GM12878 (cell line): ENCODE data around the gene HDX. TPM values are rescaled to one million over a fixed set of nuclear protein-coding genes. Genes with fewer than 3 reads are reported as not detected.
"Not testable (repeated sequence)": the region's sequence is repeated elsewhere in the genome, so short reads cannot be mapped to it uniquely, and the experiment has no call there.

Experiments used
- ATAC-seq: fragments of 200-7000 bp; cut with Tn5 transposase; 3 replicates; pipeline ENCODE4 v1.9.1; 2020; ENCODE audit warnings: mild to moderate bottlenecking, moderate library complexity
- BruUV-seq: library from RNA; stranded (reverse); fragments of 400-500 nt; replicated peaks from 2 replicates; lab custom pipeline; 2021; lab: Mats Ljungman, UMichigan
- CTCF ChIA-PET: fragments of 300-600 bp; sonication (Branson Sonifier 250); formaldehyde crosslinking; extraction: SDS; loops from one replicate; lab custom pipeline; 2021; ENCODE audit warnings: inconsistent platforms; lab: Yijun Ruan, JAX
- POLR2A ChIA-PET: fragments of 350-600 bp; formaldehyde crosslinking; extraction: SDS; loops from one replicate; lab custom pipeline; 2021; ENCODE audit warnings: inconsistent platforms; lab: Charles Lee
- RAD21 ChIA-PET: fragments of 300-600 bp; sonication (Branson Sonifier 250); formaldehyde crosslinking; loops from one replicate; lab custom pipeline; 2023; ENCODE audit warnings: antibody characterized with exemption; ENCODE audit not compliant: unreplicated experiment; lab: Charles Lee
- SMC1A ChIA-PET: fragments of 300-600 bp; sonication (Branson Sonifier 250); formaldehyde crosslinking; loops from one replicate; lab custom pipeline; 2023; ENCODE audit not compliant: unreplicated experiment, uncharacterized antibody; lab: Charles Lee
- DNase-seq: peaks from one replicate; pipeline ENCODE4 v3.0.0-alpha.2; 2011; ENCODE audit warnings: low read depth, low spot score
- FAIRE-seq: peaks from 3 replicates; lab custom pipeline; 2011; peaks lifted over from hg19 to GRCh38; lab: Jason Lieb, UNC
- H2AFZ ChIP-seq: 2 replicates; pipeline ENCODE4 v1.6.0; 2011; ENCODE audit warnings: low read depth, low read length, control low read depth; ENCODE audit not compliant: control insufficient read depth
- H3K27ac ChIP-seq: 2 replicates; pipeline ENCODE4 v1.5.1; 2011; ENCODE audit warnings: control low read depth; ENCODE audit not compliant: control insufficient read depth, insufficient read depth
- H3K27me3 ChIP-seq, 2 experiments: replicated peaks in 1 of 2; 2 replicates each; pipeline versions ENCODE4 v1.6.0 to v1.6.1; 2011; ENCODE audit warnings: low read length in 1 of 2; ENCODE audit not compliant: control insufficient read depth in 2 of 2, insufficient read depth in 2 of 2
- H3K36me3 ChIP-seq, 2 experiments: 2 replicates each; pipeline ENCODE4 v1.5.1; 2011; ENCODE audit warnings: low read length in 1 of 2; ENCODE audit not compliant: control insufficient read depth in 2 of 2, insufficient read depth in 2 of 2
- H3K4me1 ChIP-seq: 2 replicates; pipeline ENCODE4 v1.6.1; 2011; ENCODE audit warnings: mild to moderate bottlenecking, low read length, moderate library complexity, mixed read lengths; ENCODE audit not compliant: control insufficient read depth, insufficient read depth
- H3K4me2 ChIP-seq: 2 replicates; pipeline ENCODE4 v1.6.0; 2011; ENCODE audit warnings: control low read depth; ENCODE audit not compliant: control insufficient read depth, insufficient read depth
- H3K4me3 ChIP-seq: fragments of 200-600 bp; sonication (generic); 2 replicates; pipeline ENCODE4 v1.5.1; 2016
- H3K79me2 ChIP-seq: 2 replicates; pipeline ENCODE4 v1.6.0; 2011; ENCODE audit warnings: low read length; ENCODE audit not compliant: control insufficient read depth, insufficient read depth
- H3K9ac ChIP-seq: 2 replicates; pipeline ENCODE4 v1.8.0; 2011; ENCODE audit warnings: low read length, control low read depth, mixed read lengths; ENCODE audit not compliant: control insufficient read depth, insufficient read depth
- H3K9me3 ChIP-seq: replicated peaks from 3 replicates; pipeline ENCODE4 v1.5.1; 2011; ENCODE audit warnings: mild to moderate bottlenecking, low read length; ENCODE audit not compliant: control insufficient read depth, insufficient read depth
- H4K20me1 ChIP-seq: 2 replicates; pipeline ENCODE4 v1.6.0; 2011; ENCODE audit not compliant: control insufficient read depth, insufficient read depth
- CBX5 ChIP-seq: sonication (generic); IDR thresholded peaks from 2 replicates; pipeline ENCODE4 v1.6.1; 2016; ENCODE audit warnings: low read depth, moderate library complexity, mild to moderate bottlenecking, inconsistent platforms
- WGBS: methylation state at CpG from one replicate; pipeline ENCODE4 v1.1.6; 2016; ENCODE audit warnings: low lambda C conversion rate; ENCODE audit not compliant: insufficient replicate concordance, insufficient coverage; ENCODE audit errors: missing lambda C conversion rate; 5-methylcytosine and 5-hydroxymethylcytosine counted together
- in situ Hi-C: fragments of 300-500 bp; cut with MboI; formaldehyde crosslinking; loops from 9 replicates; pipeline ENCODE4 v1.14.3; 2018; ENCODE audit warnings: mixed read lengths
- intact Hi-C: fragments of 100-400 bp; cut with micrococcal nuclease; formaldehyde crosslinking; loops from one replicate; pipeline ENCODE4 v1.14.2; 2022; ENCODE audit not compliant: unreplicated experiment
- polyA plus RNA-seq, 11 experiments: library from polyadenylated mRNA; depleted of rRNA in 4 of 11; unstranded in 6 of 11; stranded (reverse) in 5 of 11; fragments of >200 nt; fragmentation: Nextera tagmentation in 4 of 11; fragmentation: Illumina TruSeq in 1 of 11; extraction: Ambion mirVana in 4 of 11; extraction: Trizol in 1 of 11; gene quantifications; 1 replicate in 1 of 11; 2 replicates in 10 of 11; pipeline versions ENCODE4 v1.2.1 to v1.2.3, GENCODE V29; 2011 to 2016; ENCODE audit warnings: inconsistent platforms in 2 of 11, missing spikeins in 2 of 11, low read depth in 1 of 11
- total RNA-seq, 4 experiments: library from RNA; depleted of rRNA in 3 of 4; stranded (reverse); fragments of >200 nt in 3 of 4; fragmentation: Illumina TruSeq in 1 of 4; extraction: Trizol in 1 of 4; gene quantifications; 2 replicates each; pipeline versions ENCODE4 v1.2.1 to v1.2.3, GENCODE V29; 2013 to 2021

The HDX gene
- total and polyA plus RNA-seq, 10 of the 15 experiments (the other 5 are each of a cell fraction or from before 2014, with no cell fraction given) = 2.9 to 8.6 (median 6.3) TPM; not detected in 1

- BruUV-seq, H3K4me2 ChIP-seq, DNase-seq, H3K79me2 ChIP-seq, POLR2A ChIA-PET, intact Hi-C loops, RAD21 ChIA-PET, in situ Hi-C loops, H3K36me3 ChIP-seq, SMC1A ChIA-PET, FAIRE-seq, H3K4me1 ChIP-seq, H3K4me3 ChIP-seq, H3K27ac ChIP-seq, ATAC-seq, H3K9me3 ChIP-seq, H4K20me1 ChIP-seq, H3K27me3 ChIP-seq, H2AFZ ChIP-seq, H3K9ac ChIP-seq: not testable (repeated sequence)
- peak; percentile 70; the same call in 1 of the 2 replicates for TF ChIP-seq CBX5
- WGBS = 36% methylated on average over 2 of the region's 2 CpGs
- CTCF ChIA-PET = interaction anchor here (0.6 kb wide), 1 partner anchor 669 kb away, joined by 3 read pairs; no protein-coding TSS in a partner anchor
Measured at GRCh38 chrX:84541315-84541714, 39.1 kb upstream of the HDX start.

DNA sequence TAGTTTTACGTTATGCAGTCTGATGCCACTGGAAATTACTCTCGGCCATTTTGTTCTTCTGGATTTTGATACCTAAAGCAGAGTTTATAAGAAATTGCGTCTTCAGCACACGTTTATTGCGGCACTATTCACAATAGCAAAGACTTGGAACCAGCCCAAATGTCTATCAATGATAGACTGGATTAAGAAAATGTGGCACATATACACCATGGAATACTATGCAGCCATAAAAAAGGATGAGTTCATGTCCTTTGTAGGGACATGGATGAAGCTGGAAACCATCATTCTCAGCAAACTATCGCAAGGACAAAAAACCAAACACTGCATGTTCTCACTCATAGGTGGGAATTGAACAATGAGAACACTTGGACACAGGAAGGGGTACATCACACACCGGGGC is 35.4 kb upstream of the HDX start:
- FAIRE-seq = not testable (repeated sequence)

More for the DNA sequence above, 35.4 kb upstream of the HDX start:
- DNase-seq, H3K79me2 ChIP-seq, H2AFZ ChIP-seq, H3K36me3 ChIP-seq, H3K4me1 ChIP-seq, H3K27me3 ChIP-seq, in situ Hi-C loops, H3K27ac ChIP-seq, H4K20me1 ChIP-seq, CTCF ChIA-PET, intact Hi-C loops, H3K4me3 ChIP-seq, H3K9ac ChIP-seq, RAD21 ChIA-PET, POLR2A ChIA-PET, ATAC-seq, H3K4me2 ChIP-seq, BruUV-seq, H3K9me3 ChIP-seq, SMC1A ChIA-PET: not testable (repeated sequence)
- WGBS = 78% methylated on average over 6 of the region's 7 CpGs
